ENCODE data around the gene TLE6.

The TLE6 gene

DNA sequence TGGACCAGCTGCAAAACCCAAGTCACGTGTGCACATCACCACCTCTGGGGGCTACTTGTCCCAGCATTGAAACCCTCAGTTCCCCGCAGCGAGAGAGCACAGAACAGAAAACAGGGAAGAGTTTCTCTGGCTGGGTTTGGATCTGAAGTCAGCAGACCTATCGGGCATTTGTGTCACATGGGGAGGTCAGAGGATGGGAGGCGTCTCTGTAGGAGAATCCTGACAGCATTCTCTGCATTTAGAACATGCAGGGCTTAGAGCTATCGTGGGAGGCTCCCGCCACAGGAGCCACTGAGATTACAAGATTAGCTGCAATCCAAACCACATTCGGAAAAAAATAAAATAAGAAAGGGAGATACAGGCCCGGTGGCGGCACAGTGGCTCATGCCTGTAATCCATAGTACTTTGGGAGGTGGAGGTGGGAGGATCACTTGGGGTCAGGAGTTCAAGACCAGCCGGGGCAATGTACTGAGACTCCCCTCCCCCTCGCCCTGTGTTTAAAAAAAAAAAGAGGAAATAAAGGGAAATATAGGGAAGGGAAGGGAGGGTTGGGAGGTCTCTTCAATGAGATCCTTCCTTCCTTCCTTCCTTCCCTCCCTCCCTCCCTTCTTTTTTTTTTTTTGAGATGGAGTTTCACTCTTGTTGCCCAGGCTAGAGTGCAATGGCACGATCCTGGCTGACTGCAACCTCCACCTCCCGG is 2.9 kb upstream of the TLE6 start:
- H2BK5ac ChIP-seq (ENCODE audit: low read length): no peak overlapping the region
- no peak overlapping the region for H3K14ac ChIP-seq (ENCODE audit: low read length)
- H3K4ac ChIP-seq (ENCODE audit: low read length): no peak overlapping the region
- H3K27ac ChIP-seq (replicated peaks; ENCODE audit: low read length): no peak overlapping the region
- H2BK15ac ChIP-seq (ENCODE audit: low read length): no peak overlapping the region
- no peak overlapping the region for H2AFZ ChIP-seq (ENCODE audit: low read length)
- H3K27me3 ChIP-seq (ENCODE audit: control insufficient read depth in 3 of 3, insufficient read depth in 3 of 3, low read depth in 1 of 3, low read length in 3 of 3): peaks cover 3 to 36% (median 29%) of the 10 kb centered on the region in 3 experiments
- no peak overlapping the region for H3K4me2 ChIP-seq (ENCODE audit: insufficient read depth, low read length, poor library complexity, severe bottlenecking)
- no peak overlapping the region for H2BK120ac ChIP-seq (ENCODE audit: low read depth, low read length)
- H3K79me1 ChIP-seq (ENCODE audit: low read depth, low read length): no peaks in the 10 kb centered on the region
- H4K91ac ChIP-seq (ENCODE audit: low read depth, low read length, poor library complexity): no peak overlapping the region
- no peaks in the 10 kb centered on the region for H3K9me3 ChIP-seq (replicated peaks in 1 of 2; ENCODE audit: control insufficient read depth in 2 of 2, insufficient read depth in 1 of 2, low read depth in 1 of 2, low read length in 2 of 2)
- H3K18ac ChIP-seq (ENCODE audit: low read length): no peak overlapping the region
- H3K36me3 ChIP-seq (replicated peaks in 1 of 2; ENCODE audit: control insufficient read depth in 2 of 2, insufficient read depth in 2 of 2, low read length in 2 of 2): no peaks in the 10 kb centered on the region
- no peak overlapping the region for H4K8ac ChIP-seq (ENCODE audit: low read depth, low read length)
- no CpG with 5 or more reads among the region's 14 CpGs for WGBS, 2 donors (ENCODE audit: extremely low coverage in 2 of 2, insufficient read length in 2 of 2, insufficient replicate concordance in 1 of 2)
- no peak overlapping the region for H2AK5ac ChIP-seq (ENCODE audit: low read depth, low read length)
- peaks cover 12 to 24% of the 10 kb centered on the region in 2 donors for H3K4me1 ChIP-seq (ENCODE audit: control insufficient read depth in 2 of 2, insufficient read depth in 1 of 2, low read depth in 1 of 2, low read length in 2 of 2)
- no peak overlapping the region for H3K23ac ChIP-seq (ENCODE audit: low read depth, low read length, poor library complexity)
- no peak overlapping the region for H2BK12ac ChIP-seq (ENCODE audit: low read length)
- H3K9ac ChIP-seq (ENCODE audit: low read depth, low read length, poor library complexity): no peak overlapping the region
- no peak for DNase-seq (ENCODE audit: low spot score)
- H3K4me3 ChIP-seq (ENCODE audit: low read length in 2 of 2): no peak overlapping the region

DNA sequence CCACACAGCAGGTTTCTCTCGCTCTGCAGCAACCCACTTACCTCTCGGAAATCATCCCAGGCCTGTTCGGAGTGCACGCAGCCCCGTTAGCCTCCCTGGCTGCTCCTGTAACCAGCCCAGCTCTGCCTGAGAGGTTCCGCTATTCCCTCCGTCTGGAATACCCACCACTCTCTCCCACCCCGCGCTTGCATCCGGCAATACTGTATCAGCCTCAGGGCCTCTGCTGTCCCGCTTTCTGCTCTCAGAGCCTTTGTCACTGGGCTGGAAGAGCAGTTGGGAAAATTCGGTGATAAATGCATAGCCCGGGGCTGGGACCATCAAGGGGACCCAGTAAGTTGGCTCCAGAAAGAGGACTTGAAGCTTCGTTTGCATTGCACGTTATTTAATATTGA is 759 bp upstream of the TLE6 start:
- no peak overlapping the region for H4K8ac ChIP-seq (ENCODE audit: low read depth, low read length)
- H2AFZ ChIP-seq (ENCODE audit: low read length): peak overlapping the region; percentile 53
- H2BK5ac ChIP-seq (ENCODE audit: low read length): no peak overlapping the region
- DNase-seq (ENCODE audit: low spot score): no peak
- no peak overlapping the region for H2BK15ac ChIP-seq (ENCODE audit: low read length)
- H3K14ac ChIP-seq (ENCODE audit: low read length): no peak overlapping the region
- H3K9me3 ChIP-seq (replicated peaks in 1 of 2; ENCODE audit: control insufficient read depth in 2 of 2, insufficient read depth in 1 of 2, low read depth in 1 of 2, low read length in 2 of 2): no peaks in the 10 kb centered on the region
- no peak overlapping the region for H3K4ac ChIP-seq (ENCODE audit: low read length)
- no peak overlapping the region for H4K91ac ChIP-seq (ENCODE audit: low read depth, low read length, poor library complexity)
- H3K36me3 ChIP-seq (replicated peaks in 1 of 2; ENCODE audit: control insufficient read depth in 2 of 2, insufficient read depth in 2 of 2, low read length in 2 of 2): no peaks in the 10 kb centered on the region
- H3K9ac ChIP-seq (ENCODE audit: low read depth, low read length, poor library complexity): no peak overlapping the region
- peaks cover 12 to 24% of the 10 kb centered on the region in 2 donors for H3K4me1 ChIP-seq (ENCODE audit: control insufficient read depth in 2 of 2, insufficient read depth in 1 of 2, low read depth in 1 of 2, low read length in 2 of 2)
- no CpG with 5 or more reads among the region's 15 CpGs for WGBS, 2 donors (ENCODE audit: extremely low coverage in 2 of 2, insufficient read length in 2 of 2, insufficient replicate concordance in 1 of 2)
- no peak overlapping the region for H2BK120ac ChIP-seq (ENCODE audit: low read depth, low read length)
- no peaks in the 10 kb centered on the region for H3K79me1 ChIP-seq (ENCODE audit: low read depth, low read length)
- peak overlapping the region; percentile 72 for H3K18ac ChIP-seq (ENCODE audit: low read length)
- H3K27me3 ChIP-seq (ENCODE audit: control insufficient read depth in 3 of 3, insufficient read depth in 3 of 3, low read depth in 1 of 3, low read length in 3 of 3): peaks cover 3 to 45% (median 37%) of the 10 kb centered on the region in 3 experiments
- H3K4me2 ChIP-seq (ENCODE audit: insufficient read depth, low read length, poor library complexity, severe bottlenecking): peak overlapping the region; percentile 31
- H2BK12ac ChIP-seq (ENCODE audit: low read length): no peak overlapping the region
- H3K27ac ChIP-seq (replicated peaks; ENCODE audit: low read length): no peak overlapping the region
- H3K4me3 ChIP-seq (ENCODE audit: low read length in 2 of 2): peak overlapping the region; percentile 31 to 69
- no peak overlapping the region for H3K23ac ChIP-seq (ENCODE audit: low read depth, low read length, poor library complexity)
- no peak overlapping the region for H2AK5ac ChIP-seq (ENCODE audit: low read depth, low read length)

GRCh38 chr19:2977746-2978138 is 378 bp downstream of the TLE6 start:
- Histone ChIP-seq H3K23ac (ENCODE audit: low read depth, low read length, poor library complexity) (no peak overlapping the region), H3K4me3 (ENCODE audit: low read length in 2 of 2) (no peak overlapping the region), H3K36me3 (replicated peaks in 1 of 2; ENCODE audit: control insufficient read depth in 2 of 2, insufficient read depth in 2 of 2, low read length in 2 of 2) (no peaks in the 10 kb centered on the region), H3K18ac (ENCODE audit: low read length) (no peak overlapping the region), H3K4me2 (ENCODE audit: insufficient read depth, low read length, poor library complexity, severe bottlenecking) (no peak overlapping the region), H3K4me1 (ENCODE audit: control insufficient read depth in 2 of 2, insufficient read depth in 1 of 2, low read depth in 1 of 2, low read length in 2 of 2) (peaks cover 15 to 23% of the 10 kb centered on the region in 2 donors), H3K9me3 (replicated peaks in 1 of 2; ENCODE audit: control insufficient read depth in 2 of 2, insufficient read depth in 1 of 2, low read depth in 1 of 2, low read length in 2 of 2) (no peaks in the 10 kb centered on the region), H3K14ac (ENCODE audit: low read length) (no peak overlapping the region), H2BK120ac (ENCODE audit: low read depth, low read length) (no peak overlapping the region), H2BK15ac (ENCODE audit: low read length) (no peak overlapping the region), H2AFZ (ENCODE audit: low read length) (peak overlapping the region; percentile 8), H3K9ac (ENCODE audit: low read depth, low read length, poor library complexity) (no peak overlapping the region), H2AK5ac (ENCODE audit: low read depth, low read length) (no peak overlapping the region), H4K91ac (ENCODE audit: low read depth, low read length, poor library complexity) (no peak overlapping the region), H2BK5ac (ENCODE audit: low read length) (no peak overlapping the region), H2BK12ac (ENCODE audit: low read length) (no peak overlapping the region), H3K27ac (replicated peaks; ENCODE audit: low read length) (no peak overlapping the region), H3K27me3 (ENCODE audit: control insufficient read depth in 3 of 3, insufficient read depth in 3 of 3, low read depth in 1 of 3, low read length in 3 of 3) (peaks cover 3 to 52% (median 45%) of the 10 kb centered on the region in 3 experiments), H3K4ac (ENCODE audit: low read length) (no peak overlapping the region), H4K8ac (ENCODE audit: low read depth, low read length) (no peak overlapping the region), H3K79me1 (ENCODE audit: low read depth, low read length) (no peaks in the 10 kb centered on the region)
- no CpG with 5 or more reads among the region's 10 CpGs for WGBS, 2 donors (ENCODE audit: extremely low coverage in 2 of 2, insufficient read length in 2 of 2, insufficient replicate concordance in 1 of 2)
- no peak for DNase-seq (ENCODE audit: low spot score)

DNA sequence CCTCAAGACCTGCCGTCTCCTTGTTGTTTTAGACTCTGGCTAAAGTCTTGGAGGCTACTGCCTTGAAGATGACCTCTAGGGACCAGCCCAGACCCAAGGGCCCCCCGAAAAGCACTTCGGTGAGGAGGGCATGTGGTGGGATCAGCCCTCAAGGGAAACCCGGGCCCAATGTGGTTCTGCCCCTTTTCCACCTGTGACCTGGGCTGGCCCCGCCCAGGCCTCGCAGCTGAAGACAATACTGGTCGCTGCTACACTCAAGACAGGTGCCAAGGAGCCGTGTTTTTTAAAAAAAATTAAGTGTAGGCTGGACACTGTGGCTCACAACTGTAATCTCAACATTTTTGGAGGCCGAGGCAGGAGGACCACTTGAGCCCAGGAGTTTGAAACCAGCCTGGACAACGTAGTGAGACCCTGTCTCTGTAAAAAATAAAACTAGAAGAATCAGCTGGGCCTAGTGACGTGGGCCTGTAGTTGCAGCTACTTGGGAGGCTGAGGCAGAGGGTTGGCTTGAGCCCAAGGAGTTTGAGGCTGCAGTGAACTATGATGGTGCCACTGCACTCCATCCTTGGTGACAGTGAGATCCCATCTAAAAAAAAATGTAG is 903 bp downstream of the TLE6 start:
- no peak overlapping the region for H2BK15ac ChIP-seq (ENCODE audit: low read length)
- no peaks in the 10 kb centered on the region for H3K79me1 ChIP-seq (ENCODE audit: low read depth, low read length)
- no peak overlapping the region for H3K14ac ChIP-seq (ENCODE audit: low read length)
- no peak overlapping the region for H3K18ac ChIP-seq (ENCODE audit: low read length)
- no peak overlapping the region for H2AFZ ChIP-seq (ENCODE audit: low read length)
- H3K4me3 ChIP-seq (ENCODE audit: low read length in 2 of 2): no peak overlapping the region
- no peak overlapping the region for H4K91ac ChIP-seq (ENCODE audit: low read depth, low read length, poor library complexity)
- no peak overlapping the region for H3K27ac ChIP-seq (replicated peaks; ENCODE audit: low read length)
- no peak overlapping the region for H2BK120ac ChIP-seq (ENCODE audit: low read depth, low read length)
- no peak overlapping the region for H2BK12ac ChIP-seq (ENCODE audit: low read length)
- H3K4ac ChIP-seq (ENCODE audit: low read length): no peak overlapping the region
- no peak overlapping the region for H3K23ac ChIP-seq (ENCODE audit: low read depth, low read length, poor library complexity)
- no peak overlapping the region for H4K8ac ChIP-seq (ENCODE audit: low read depth, low read length)
- H3K36me3 ChIP-seq (replicated peaks in 1 of 2; ENCODE audit: control insufficient read depth in 2 of 2, insufficient read depth in 2 of 2, low read length in 2 of 2): no peaks in the 10 kb centered on the region
- no peak overlapping the region for H3K9ac ChIP-seq (ENCODE audit: low read depth, low read length, poor library complexity)
- DNase-seq (ENCODE audit: low spot score): no peak
- no CpG with 5 or more reads among the region's 11 CpGs for WGBS, 2 donors (ENCODE audit: extremely low coverage in 2 of 2, insufficient read length in 2 of 2, insufficient replicate concordance in 1 of 2)
- no peak overlapping the region for H3K4me2 ChIP-seq (ENCODE audit: insufficient read depth, low read length, poor library complexity, severe bottlenecking)
- no peak overlapping the region for H2AK5ac ChIP-seq (ENCODE audit: low read depth, low read length)
- H3K27me3 ChIP-seq (ENCODE audit: control insufficient read depth in 3 of 3, insufficient read depth in 3 of 3, low read depth in 1 of 3, low read length in 3 of 3): peaks cover 3 to 57% (median 47%) of the 10 kb centered on the region in 3 experiments
- H2BK5ac ChIP-seq (ENCODE audit: low read length): no peak overlapping the region
- no peaks in the 10 kb centered on the region for H3K9me3 ChIP-seq (replicated peaks in 1 of 2; ENCODE audit: control insufficient read depth in 2 of 2, insufficient read depth in 1 of 2, low read depth in 1 of 2, low read length in 2 of 2)
- peaks cover 18 to 28% of the 10 kb centered on the region in 2 donors for H3K4me1 ChIP-seq (ENCODE audit: control insufficient read depth in 2 of 2, insufficient read depth in 1 of 2, low read depth in 1 of 2, low read length in 2 of 2)

Measured in neuronal stem cell (in vitro differentiated cells).